ENCODE data around the gene CSPG4.

- TF ChIP-seq CTCF (conservative IDR thresholded peaks at IDR 0.05 in 1 of 2, IDR thresholded peaks at IDR 0.05 in 1 of 2; ENCODE audit: extremely low read depth in 1 of 2, insufficient read depth in 1 of 2, low read depth in 1 of 2, low read length in 2 of 2) (no peak), EZH2 (IDR thresholded peaks at IDR 0.05; ENCODE audit: borderline replicate concordance, low read length) (no peak)
These were observed 9.5 kb upstream of the CSPG4 start for GRCh38 chr15:75721923-75722870.

Measured in mammary epithelial cell (primary cell).